Activated CD8-positive, alpha-beta memory T cell treated with anti-CD3 and anti-CD28 coated beads, Interleukin-2, amount 10 ng/mL, durations not matched to agents 7 days and 5 days (primary cell): ENCODE data around the gene MRM2. TPM values are rescaled to one million over a fixed set of nuclear protein-coding genes. Genes with fewer than 3 reads are reported as not detected.

Source experiments
- ATAC-seq: fragments of 150-1000 bp; cut with Tn5 transposase; one replicate; pipeline ENCODE4 v1.10.0; 2021; ENCODE audit warnings: moderate library complexity
- CTCF ChIA-PET: fragments of 350-600 bp; sonication (Branson Sonifier 250); formaldehyde crosslinking; loops from one replicate; lab custom pipeline; 2021; ENCODE audit warnings: antibody characterized with exemption; lab: Charles Lee
- DNase-seq: peaks from one replicate; pipeline ENCODE4 v3.0.0-alpha.2; 2020
- H3K27ac Mint-ChIP-seq: one replicate; pipeline ENCODE4 v1.8.0; 2021; ENCODE audit warnings: mild to moderate bottlenecking, mixed read lengths
- H3K27me3 Mint-ChIP-seq: one replicate; pipeline ENCODE4 v1.8.0; 2021; ENCODE audit warnings: mixed read lengths
- H3K36me3 Mint-ChIP-seq: one replicate; pipeline ENCODE4 v1.8.0; 2021; ENCODE audit warnings: mild to moderate bottlenecking, mixed read lengths
- H3K4me1 Mint-ChIP-seq: one replicate; pipeline ENCODE4 v1.8.0; 2021; ENCODE audit warnings: mixed read lengths
- H3K4me3 Mint-ChIP-seq: one replicate; pipeline ENCODE4 v1.8.0; 2021; ENCODE audit warnings: mild to moderate bottlenecking, moderate library complexity, mixed read lengths
- H3K9me3 Mint-ChIP-seq: one replicate; pipeline ENCODE4 v1.8.0; 2022; ENCODE audit warnings: low read depth, mixed read lengths
- total RNA-seq, 2 experiments: library from RNA; stranded (reverse); gene quantifications; one replicate each; pipeline ENCODE4 v1.2.3, GENCODE V29; 2021

MRM2 gene
- total RNA-seq, 2 experiments from 2014 or later = 27.6 to 35.1 TPM

DNA sequence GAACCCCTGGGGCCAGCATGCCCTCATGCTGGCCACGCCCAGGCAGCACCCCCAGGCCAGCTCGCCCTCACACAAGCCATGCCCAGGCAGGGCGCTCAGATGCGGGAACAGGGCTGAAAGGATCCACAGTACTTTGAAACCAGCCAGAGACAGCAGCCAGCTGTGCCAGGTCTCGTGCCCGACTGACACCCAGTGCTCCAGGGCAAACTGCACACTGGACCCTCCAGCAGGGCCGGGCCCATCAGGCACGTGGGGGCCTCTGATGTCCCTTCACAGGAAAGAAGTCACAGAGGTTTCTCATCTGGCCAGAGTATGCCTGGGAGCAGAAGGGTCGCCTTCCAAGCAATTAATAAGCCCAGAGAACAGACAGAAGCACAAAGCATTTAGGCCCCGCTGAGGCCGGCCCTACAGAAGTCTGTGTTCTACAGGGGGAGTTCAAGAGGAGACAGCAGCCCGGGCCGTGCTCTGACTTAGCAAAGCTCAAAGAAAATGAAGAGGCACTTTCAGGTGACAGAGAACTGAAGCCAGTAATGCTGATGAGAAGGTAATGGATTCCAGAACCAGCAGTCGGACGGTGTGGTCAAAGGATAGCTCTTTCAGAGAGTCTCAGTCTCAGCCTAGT lies 30.6 kb downstream of the MRM2 start:
- Mint-ChIP-seq H3K4me1 (peaks cover 19% of the 10 kb centered on the region), H3K4me3 (no peak overlapping the region), H3K9me3 (no peaks in the 10 kb centered on the region), H3K27me3 (no peaks in the 10 kb centered on the region), H3K27ac (no peak overlapping the region), H3K36me3 (peaks cover 16% of the 10 kb centered on the region)
- no peak for ATAC-seq
- no peak for DNase-seq
- CTCF ChIA-PET = no interaction called here

DNA sequence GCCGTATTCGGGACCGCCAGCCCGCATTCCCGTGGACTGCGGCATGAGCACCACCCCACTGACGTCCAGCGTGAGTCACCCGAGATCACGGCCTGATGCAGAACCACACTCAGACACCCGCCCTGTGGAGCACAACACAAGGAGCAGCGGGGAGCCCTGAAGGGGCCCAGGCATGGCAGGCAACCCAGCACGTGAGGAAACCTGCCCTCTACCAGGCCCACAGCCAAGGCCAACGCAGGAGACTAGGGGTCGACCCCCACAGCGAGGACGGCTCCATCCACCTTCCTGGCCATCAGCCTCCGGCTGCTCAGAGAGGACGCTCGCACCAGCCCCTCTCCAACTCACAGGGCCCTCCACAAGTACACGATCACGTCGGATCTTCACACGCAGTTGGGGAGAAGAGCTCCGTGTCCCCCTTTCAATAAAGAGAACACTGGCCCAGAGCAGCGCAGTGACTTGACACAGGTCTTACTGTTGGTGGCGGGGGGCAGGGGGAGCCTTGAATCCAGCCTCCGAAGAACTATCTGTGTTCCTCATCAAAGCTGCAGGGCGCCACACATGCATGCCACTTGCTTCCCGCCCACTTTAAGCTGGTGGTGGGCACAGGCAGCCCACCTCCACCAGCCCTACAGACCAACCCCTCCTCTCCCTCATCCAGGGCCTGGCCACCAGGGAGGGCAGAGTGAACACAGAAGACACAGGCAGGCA lies 31.3 kb downstream of the MRM2 start:
- no peak for DNase-seq
- Mint-ChIP-seq H3K27me3 (no peaks in the 10 kb centered on the region), H3K9me3 (no peaks in the 10 kb centered on the region), H3K4me3 (no peak overlapping the region), H3K36me3 (peaks cover 12% of the 10 kb centered on the region), H3K27ac (no peak overlapping the region), H3K4me1 (peaks cover 18% of the 10 kb centered on the region)
- CTCF ChIA-PET = interaction anchor here (1.3 kb wide), 1 partner anchor 138 kb away, joined by 3 read pairs; no protein-coding TSS in a partner anchor
- ATAC-seq = no peak

DNA sequence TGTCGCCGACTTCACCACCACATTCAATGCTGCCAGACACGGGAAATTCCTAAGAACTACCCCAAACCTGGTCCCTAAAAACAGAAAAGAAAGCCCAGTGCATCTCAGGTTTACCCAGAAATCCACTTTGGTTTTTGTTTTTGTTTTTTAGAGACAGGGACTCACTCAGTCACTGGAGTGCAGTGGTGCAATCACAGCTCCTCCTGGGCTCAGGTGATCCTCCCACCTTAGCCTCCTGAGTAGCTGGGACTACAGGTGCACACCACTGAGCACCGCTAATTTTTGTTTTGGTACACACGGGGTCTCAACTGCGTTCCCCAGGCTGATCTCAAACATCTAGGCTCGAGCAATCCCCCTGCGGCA lies 32.1 kb downstream of the MRM2 start:
- ATAC-seq = no peak
- H3K4me1 Mint-ChIP-seq = peaks cover 13% of the 10 kb centered on the region
- no peak overlapping the region for H3K4me3 Mint-ChIP-seq
- H3K9me3 Mint-ChIP-seq = no peaks in the 10 kb centered on the region
- no peaks in the 10 kb centered on the region for H3K27me3 Mint-ChIP-seq
- no peak overlapping the region for H3K27ac Mint-ChIP-seq
- DNase-seq = no peak
- peaks cover 8% of the 10 kb centered on the region for H3K36me3 Mint-ChIP-seq
- CTCF ChIA-PET = interaction anchor here (1.1 to 1.4 kb wide), 9 partner anchors 15 to 629 kb away, joined by 3 to 5 read pairs (median 3); no protein-coding TSS in a partner anchor

DNA sequence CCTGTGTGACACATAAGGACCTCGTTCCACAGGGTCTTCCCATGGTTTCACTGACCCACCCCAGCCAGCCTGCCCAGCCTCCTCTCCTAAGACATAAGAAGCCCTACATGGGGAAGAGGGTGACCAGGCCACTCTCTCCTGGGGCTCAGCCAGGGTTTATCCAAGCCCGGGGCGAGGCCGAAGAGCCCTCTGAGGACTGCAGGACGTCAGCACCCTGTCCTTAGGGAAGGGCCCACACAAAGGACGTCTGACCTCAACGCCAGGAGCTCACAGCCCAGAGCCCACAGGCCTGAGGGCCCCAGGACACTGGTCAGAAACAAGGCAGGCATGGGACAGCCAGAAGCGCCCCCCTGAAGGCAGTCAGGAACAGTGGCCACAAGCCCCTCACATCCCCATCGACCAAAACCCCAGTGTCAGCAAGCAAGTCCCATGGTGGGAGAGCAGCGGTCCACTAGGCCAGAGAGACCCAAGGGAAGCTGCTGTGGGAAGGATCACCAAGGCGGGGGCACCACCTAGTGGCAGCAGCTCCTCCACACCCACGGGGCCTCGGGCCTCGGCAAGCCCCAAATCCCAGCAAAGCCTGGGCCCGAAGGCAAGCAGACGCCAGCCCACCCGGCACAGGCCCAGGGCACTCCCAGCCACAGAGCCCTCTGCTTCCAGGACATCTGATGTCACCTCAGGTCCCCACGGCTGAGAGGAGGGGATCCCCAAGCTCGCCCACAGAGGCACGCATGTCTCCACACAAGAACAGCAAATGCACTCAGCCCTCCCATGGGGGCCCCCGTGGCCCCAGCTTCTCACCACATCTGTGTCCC lies 32.7 kb downstream of the MRM2 start:
- peak; percentile 67 for DNase-seq
- H3K27me3 Mint-ChIP-seq = no peaks in the 10 kb centered on the region
- peaks cover 7% of the 10 kb centered on the region for H3K4me1 Mint-ChIP-seq
- no peaks in the 10 kb centered on the region for H3K9me3 Mint-ChIP-seq
- peak; percentile 66 for ATAC-seq
- H3K36me3 Mint-ChIP-seq = peaks cover 8% of the 10 kb centered on the region
- H3K27ac Mint-ChIP-seq = no peak overlapping the region
- no peak overlapping the region for H3K4me3 Mint-ChIP-seq
- CTCF ChIA-PET = interaction anchor here (0.6 to 1.6 kb wide), 12 partner anchors 14 to 628 kb away, joined by 3 to 5 read pairs (median 3); no protein-coding TSS in a partner anchor

DNA sequence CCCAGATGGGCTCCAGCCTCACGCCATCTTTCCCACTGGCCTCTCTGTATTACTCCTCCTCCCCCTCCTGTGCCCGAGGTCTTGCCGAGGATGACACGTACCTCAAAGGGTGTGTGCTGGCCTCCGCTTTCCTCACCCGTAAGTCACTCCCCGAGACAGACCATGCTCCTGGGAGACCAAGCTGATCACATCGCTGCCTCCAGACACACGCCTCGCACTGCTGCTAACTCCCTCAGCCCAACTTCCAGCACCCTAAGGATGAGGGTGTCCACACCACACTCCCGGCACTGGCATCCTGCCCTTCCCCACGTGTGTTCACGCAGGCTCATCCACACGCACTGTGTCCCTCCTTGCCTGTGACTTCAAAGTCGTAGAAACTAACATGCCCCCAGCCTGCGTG lies 33.3 kb downstream of the MRM2 start:
- Mint-ChIP-seq H3K4me3 (no peak overlapping the region), H3K9me3 (no peaks in the 10 kb centered on the region), H3K27me3 (no peaks in the 10 kb centered on the region), H3K4me1 (peaks cover 2% of the 10 kb centered on the region), H3K27ac (no peak overlapping the region), H3K36me3 (peaks cover 8% of the 10 kb centered on the region)
- no peak for ATAC-seq
- no peak for DNase-seq
- CTCF ChIA-PET = interaction anchor here (1.1 to 1.6 kb wide), 4 partner anchors 16 to 628 kb away, joined by 3 to 4 read pairs (median 3); no protein-coding TSS in a partner anchor

DNA sequence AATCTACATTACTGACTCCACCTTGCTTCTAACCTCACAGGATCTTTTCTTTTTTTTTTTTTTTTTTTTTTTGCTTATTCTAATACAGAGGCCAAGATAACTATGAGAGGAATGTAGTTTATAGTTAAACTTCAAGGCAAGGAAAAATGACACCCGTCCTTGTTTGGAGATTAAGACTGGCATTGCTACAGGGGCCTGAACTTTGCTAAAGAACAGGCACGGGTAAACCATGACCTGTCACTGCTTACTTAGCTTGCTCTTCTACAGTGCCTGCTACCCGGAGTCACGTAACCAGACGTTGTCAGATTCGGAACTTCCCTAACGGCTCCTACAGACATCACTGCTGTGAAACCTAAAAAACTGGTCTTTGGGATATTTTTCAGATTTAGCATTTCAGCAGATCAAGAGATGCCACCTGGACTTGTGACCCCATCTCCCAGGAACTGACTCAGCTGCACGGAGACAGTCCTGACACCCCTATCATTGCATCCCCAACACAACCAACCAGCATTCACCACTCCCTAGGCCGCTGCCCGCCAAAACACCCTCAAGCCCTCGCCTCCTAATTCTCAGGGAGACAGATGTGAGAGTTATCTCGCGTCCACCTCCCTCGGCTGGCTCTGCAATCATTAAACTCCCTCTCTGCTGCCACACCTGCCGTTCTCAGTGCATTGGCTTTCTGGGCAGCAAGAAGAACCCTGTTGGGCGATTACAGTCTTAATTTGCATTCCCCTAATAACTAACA lies 36.8 kb downstream of the MRM2 start:
- CTCF ChIA-PET = interaction anchor here (0.5 kb wide), 1 partner anchor 417 kb away, joined by 3 read pairs; no protein-coding TSS in a partner anchor
- H3K4me1 Mint-ChIP-seq = peaks cover 2% of the 10 kb centered on the region
- peaks cover 2% of the 10 kb centered on the region for H3K36me3 Mint-ChIP-seq
- no peak for DNase-seq
- H3K9me3 Mint-ChIP-seq = no peaks in the 10 kb centered on the region
- ATAC-seq = no peak
- H3K27me3 Mint-ChIP-seq = no peaks in the 10 kb centered on the region
- H3K4me3 Mint-ChIP-seq = no peak overlapping the region
- no peak overlapping the region for H3K27ac Mint-ChIP-seq

DNA sequence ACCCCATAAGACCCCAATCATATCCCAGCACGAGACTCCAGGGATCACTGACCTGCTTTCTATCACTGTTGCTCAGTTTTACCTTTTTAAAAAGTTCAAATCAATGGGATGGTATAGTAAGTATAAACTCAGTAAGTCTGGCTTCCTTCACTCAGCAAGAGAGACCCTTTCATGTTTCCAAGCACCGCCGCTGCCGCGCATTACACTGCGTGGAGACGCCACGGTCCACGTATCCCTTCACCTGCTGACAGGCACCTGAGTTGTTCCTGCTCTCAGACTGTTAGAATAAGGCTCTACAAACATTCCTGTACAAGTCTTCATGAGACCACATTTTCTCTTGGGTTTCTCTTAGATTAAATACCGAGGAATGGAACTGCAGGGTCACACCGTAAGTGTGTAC lies 37.6 kb downstream of the MRM2 start:
- DNase-seq (no peak), ATAC-seq (no peak)
- H3K27me3 Mint-ChIP-seq = no peaks in the 10 kb centered on the region
- no peak overlapping the region for H3K27ac Mint-ChIP-seq
- CTCF ChIA-PET = interaction anchor here (1.5 kb wide), 1 partner anchor 10 kb away, joined by 5 read pairs; no protein-coding TSS in a partner anchor
- peaks cover 3% of the 10 kb centered on the region for H3K36me3 Mint-ChIP-seq
- no peaks in the 10 kb centered on the region for H3K9me3 Mint-ChIP-seq
- no peaks in the 10 kb centered on the region for H3K4me1 Mint-ChIP-seq
- H3K4me3 Mint-ChIP-seq = no peak overlapping the region

DNA sequence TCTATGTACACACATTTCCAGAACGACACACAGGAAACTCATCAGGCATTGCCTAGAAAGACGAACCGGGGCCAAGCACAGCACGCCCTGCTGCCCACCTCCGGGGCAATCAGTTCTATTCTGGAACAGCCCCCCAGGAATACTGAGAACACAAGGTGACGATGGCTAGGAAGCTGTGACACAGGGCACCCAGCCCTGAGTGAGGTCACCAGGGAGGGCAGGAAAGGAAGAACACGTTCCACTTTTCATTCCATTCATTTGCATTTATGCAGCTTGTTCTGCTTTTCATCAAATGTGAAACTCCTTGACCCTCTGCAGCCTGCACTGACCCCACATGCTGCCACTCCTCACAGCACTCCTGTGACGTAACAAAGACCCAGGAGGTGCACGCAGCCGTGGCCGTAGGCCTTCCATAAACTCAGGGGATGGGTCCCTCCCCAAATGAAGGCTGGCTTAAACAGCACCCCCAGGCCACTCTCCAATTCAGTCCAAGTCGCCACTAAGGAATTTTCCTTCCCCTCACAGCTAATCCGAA lies 38.2 kb downstream of the MRM2 start:
- CTCF ChIA-PET = interaction anchor here (1.5 kb wide), 1 partner anchor 9 kb away, joined by 5 read pairs; no protein-coding TSS in a partner anchor
- H3K27me3 Mint-ChIP-seq = no peaks in the 10 kb centered on the region
- H3K4me1 Mint-ChIP-seq = no peaks in the 10 kb centered on the region
- H3K9me3 Mint-ChIP-seq = no peaks in the 10 kb centered on the region
- H3K36me3 Mint-ChIP-seq = peaks cover 3% of the 10 kb centered on the region
- H3K4me3 Mint-ChIP-seq = no peak overlapping the region
- no peak overlapping the region for H3K27ac Mint-ChIP-seq
- no peak for DNase-seq
- ATAC-seq = no peak

DNA sequence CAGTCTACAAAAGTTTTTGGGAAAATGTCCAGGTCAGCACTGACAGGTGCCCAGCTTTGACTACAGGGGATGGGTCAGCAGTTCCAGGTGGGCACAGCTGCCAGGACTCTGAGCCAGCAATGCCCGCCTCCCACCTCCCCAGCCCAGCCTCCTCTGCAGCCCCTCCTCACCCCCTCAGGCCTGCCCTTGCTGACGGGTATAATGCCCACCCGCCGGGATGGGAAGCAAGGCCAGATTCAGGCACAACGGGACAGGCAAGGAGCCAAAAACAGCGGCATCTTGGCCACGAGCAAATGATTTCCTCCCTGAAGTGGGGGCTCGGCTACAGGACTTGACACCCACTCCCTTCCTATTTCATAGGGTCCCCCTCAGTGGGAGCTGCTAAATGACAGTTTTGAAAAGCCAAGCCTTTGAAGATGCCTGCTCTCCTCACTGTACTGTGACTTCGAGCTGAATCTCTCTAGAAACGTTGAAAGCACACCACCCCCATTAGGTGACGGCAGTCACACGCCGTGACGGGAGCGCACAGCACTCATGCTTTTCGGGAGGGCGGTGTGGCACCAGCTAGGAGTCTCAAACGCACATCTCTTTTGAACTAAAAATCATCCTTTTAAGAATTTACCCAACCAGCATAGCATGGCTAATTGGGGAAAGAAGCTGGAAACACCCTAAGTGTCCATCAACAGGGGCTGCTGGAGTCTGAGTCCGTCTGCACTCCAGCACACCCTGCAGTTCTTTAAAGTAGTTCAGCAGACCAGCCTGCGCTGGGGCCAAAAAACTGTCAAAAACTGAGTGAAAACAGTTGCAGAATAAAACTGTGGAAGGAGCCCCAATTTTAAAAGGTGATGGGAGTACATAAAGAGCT lies 38.9 kb downstream of the MRM2 start:
- Mint-ChIP-seq H3K9me3 (no peaks in the 10 kb centered on the region), H3K4me1 (no peaks in the 10 kb centered on the region), H3K27ac (no peak overlapping the region), H3K4me3 (no peak overlapping the region), H3K36me3 (peaks cover 3% of the 10 kb centered on the region), H3K27me3 (no peaks in the 10 kb centered on the region)
- CTCF ChIA-PET = interaction anchor here (0.6 to 1.5 kb wide), 2 partner anchors 8 to 12 kb away, joined by 3 to 5 read pairs; no protein-coding TSS in a partner anchor
- no peak for ATAC-seq
- DNase-seq = no peak

DNA sequence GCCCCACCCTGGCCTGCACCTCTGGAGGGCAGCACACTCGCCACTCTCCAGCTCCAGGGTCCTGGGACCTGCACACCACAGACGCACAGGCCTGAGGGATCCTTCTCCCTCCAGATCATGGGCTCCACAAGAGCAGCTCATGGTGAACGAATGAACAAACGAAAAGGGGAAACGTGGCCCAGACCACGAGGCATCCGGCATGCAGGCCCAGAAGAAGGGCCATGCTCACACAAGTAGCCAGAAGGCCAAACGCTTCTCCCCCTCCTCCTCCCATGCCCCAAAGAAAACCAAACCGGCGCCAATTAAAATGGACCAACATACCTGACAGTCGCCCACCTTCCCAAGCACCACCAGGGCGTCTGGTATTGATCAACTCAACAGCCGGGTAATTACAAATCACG lies 39.6 kb downstream of the MRM2 start:
- H3K36me3 Mint-ChIP-seq = peaks cover 3% of the 10 kb centered on the region
- ATAC-seq (no peak), DNase-seq (no peak)
- H3K4me3 Mint-ChIP-seq = no peak overlapping the region
- no peak overlapping the region for H3K27ac Mint-ChIP-seq
- no peaks in the 10 kb centered on the region for H3K27me3 Mint-ChIP-seq
- H3K4me1 Mint-ChIP-seq = no peaks in the 10 kb centered on the region
- no peaks in the 10 kb centered on the region for H3K9me3 Mint-ChIP-seq
- CTCF ChIA-PET = no interaction called here

DNA sequence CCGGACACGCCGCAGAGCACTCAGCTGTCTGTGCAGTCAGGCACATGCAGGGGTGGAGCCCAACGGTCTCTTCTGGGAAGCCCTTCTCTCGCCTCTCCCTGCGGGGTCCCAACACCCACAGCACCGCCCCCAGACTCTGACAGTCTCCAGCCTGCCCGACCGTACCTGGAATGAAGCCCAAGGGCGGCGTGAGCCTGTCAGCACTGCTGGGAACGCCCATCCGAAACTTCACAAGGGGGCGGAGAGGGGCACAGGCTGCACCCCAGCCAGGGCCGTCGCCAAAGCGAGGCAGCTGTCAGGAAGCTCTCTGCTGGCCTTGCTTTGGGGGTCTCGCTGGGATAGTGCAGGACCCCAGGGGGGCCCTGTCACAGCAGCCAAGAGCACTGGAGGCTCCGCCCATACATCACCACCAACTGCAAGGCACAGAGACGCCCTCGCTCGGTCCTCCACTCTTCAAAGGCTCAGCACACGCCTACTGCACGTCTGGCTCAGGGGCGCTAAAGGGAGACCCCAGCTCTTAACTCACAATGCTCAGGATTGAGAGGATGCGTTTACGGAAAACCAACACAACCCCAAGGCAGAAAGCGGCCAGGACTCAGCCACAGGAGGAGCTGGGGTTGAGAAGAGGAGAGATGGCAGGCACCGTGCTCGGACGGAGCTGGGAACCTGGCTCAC lies 40.2 kb downstream of the MRM2 start:
- no peak overlapping the region for H3K4me3 Mint-ChIP-seq
- ATAC-seq = no peak
- no peak overlapping the region for H3K27ac Mint-ChIP-seq
- CTCF ChIA-PET = no interaction called here
- peaks cover 7% of the 10 kb centered on the region for H3K36me3 Mint-ChIP-seq
- H3K4me1 Mint-ChIP-seq = no peaks in the 10 kb centered on the region
- H3K27me3 Mint-ChIP-seq = no peaks in the 10 kb centered on the region
- DNase-seq = no peak
- H3K9me3 Mint-ChIP-seq = no peaks in the 10 kb centered on the region
